GM13977 (cell line): ENCODE measurements around the gene CCNQ.

Experiments used
- DNase-seq: peaks from one replicate; pipeline ENCODE4 v3.0.0; 2012; ENCODE audit warnings: low spot score
- in situ Hi-C: fragments of 300-500 bp; cut with MboI; formaldehyde crosslinking; loops from one replicate; pipeline ENCODE4 v1.12.0; 2022; ENCODE audit warnings: low sequenced_read_pairs, low pct_unique_long_range_greater_than_20kb, mixed read lengths, inconsistent platforms; ENCODE audit not compliant: unreplicated experiment
- TF ChIP-seq, protein P1 (sequence below): IDR thresholded peaks from 2 replicates; pipeline ENCODE4 v1.5.1; 2012; ENCODE audit warnings: mild to moderate bottlenecking, control low read depth; ENCODE audit not compliant: insufficient read depth; ENCODE audit errors: extremely low read depth, missing control alignments

CCNQ gene

DNA sequence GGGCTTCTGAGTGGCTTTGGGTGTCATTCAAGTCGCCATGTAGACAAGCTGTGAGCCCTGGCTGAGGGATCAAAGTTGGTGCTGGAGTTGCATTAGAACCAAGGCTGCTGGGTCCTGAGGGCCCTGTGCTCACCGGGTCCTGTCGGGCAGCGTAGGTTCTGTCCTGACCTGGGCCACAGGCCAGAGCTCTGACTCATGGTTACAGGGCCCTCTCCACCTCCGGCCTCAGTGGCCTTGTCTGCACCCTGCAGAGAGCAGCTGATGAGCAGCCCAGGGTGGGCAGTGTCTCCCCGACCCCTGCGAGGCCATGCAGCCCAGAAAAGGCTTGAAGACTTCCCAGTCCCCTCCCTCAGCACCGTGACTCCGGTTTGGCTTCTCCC lies 59.0 kb downstream of the CCNQ start:
- TF ChIP-seq, protein P1, sequence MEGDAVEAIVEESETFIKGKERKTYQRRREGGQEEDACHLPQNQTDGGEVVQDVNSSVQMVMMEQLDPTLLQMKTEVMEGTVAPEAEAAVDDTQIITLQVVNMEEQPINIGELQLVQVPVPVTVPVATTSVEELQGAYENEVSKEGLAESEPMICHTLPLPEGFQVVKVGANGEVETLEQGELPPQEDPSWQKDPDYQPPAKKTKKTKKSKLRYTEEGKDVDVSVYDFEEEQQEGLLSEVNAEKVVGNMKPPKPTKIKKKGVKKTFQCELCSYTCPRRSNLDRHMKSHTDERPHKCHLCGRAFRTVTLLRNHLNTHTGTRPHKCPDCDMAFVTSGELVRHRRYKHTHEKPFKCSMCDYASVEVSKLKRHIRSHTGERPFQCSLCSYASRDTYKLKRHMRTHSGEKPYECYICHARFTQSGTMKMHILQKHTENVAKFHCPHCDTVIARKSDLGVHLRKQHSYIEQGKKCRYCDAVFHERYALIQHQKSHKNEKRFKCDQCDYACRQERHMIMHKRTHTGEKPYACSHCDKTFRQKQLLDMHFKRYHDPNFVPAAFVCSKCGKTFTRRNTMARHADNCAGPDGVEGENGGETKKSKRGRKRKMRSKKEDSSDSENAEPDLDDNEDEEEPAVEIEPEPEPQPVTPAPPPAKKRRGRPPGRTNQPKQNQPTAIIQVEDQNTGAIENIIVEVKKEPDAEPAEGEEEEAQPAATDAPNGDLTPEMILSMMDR: no peak
- in situ Hi-C loops: no loop called here
- no peak for DNase-seq

DNA sequence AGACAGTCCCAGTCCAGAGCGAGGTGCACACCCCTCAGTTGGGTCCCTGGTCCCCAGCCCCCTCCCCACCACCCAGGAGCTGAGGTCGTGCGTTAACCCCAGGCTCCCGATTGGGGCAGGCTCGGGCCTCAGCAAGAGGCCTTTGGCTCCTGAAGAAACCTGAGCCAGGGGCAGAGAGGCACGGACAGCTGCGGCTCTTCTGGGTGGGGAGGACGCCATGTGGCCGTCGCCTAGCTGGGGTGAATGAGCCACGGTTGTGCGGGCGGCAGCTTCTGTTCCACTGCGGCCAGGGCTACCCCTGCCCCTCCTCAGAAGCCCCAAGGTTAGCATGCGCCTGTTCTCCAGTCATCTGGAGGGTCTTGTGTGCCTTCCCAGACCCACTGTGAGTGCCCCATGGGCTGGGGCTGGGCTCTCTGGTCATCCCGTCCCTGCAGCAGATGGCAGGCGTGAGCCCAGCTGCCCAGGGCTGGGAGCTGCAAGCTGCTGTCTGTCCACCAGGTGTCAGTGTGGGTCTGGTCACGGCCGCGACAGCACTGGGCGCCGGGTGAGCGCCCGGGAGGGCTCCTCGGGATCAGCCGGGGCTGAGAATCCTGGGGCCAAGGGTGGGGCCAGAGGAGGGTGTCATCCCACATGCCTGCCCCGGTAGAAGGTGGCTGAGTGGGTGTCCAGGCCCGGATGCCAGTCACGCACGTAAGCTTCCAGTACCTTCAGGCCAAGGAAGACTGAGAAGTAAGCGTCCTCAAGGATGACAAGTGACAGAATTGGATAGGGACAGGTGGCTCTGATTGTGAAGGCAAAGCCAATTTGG lies 59.6 kb downstream of the CCNQ start:
- DNase-seq: peak; percentile 81
- in situ Hi-C loops: no loop called here
- TF ChIP-seq, protein P1: peak; percentile 88

DNA sequence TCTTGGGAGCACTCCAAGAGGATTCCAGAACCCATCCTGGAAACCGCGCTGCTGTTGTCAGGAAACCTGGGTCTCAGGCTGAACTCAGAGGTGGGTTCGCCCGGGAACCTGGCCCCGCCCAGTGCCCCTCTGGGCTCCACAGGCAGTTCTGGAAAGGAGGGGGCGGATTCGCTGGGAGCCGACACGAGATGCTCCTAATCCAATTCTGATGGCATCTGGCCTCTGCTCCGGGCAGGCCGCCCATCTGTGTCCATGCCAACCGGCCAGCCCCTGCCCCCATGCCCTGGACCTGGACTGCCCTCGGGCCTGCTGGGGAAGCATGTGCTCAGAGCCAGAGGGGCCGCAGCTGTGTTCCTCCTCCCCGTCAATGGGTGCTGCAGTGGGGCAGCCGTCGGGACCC lies 60.5 kb downstream of the CCNQ start:
- DNase-seq: no peak
- in situ Hi-C loops: no loop called here
- TF ChIP-seq, protein P1: no peak
